H1 (cell line): ENCODE results near the gene ARHGAP12. TPM values are rescaled to one million over a fixed set of nuclear protein-coding genes. Genes with fewer than 3 reads are reported as not detected.

Source experiments
- CTCF ChIA-PET: fragments of 300-600 bp; sonication (Branson Sonifier 250); formaldehyde crosslinking; loops from one replicate; lab custom pipeline; 2021; ENCODE audit not compliant: partially characterized antibody; lab: Charles Lee
- POLR2A ChIA-PET: fragments of 300-600 bp; sonication (Branson Sonifier 250); formaldehyde crosslinking; loops from one replicate; lab custom pipeline; 2021; ENCODE audit warnings: inconsistent platforms; ENCODE audit not compliant: partially characterized antibody; lab: Charles Lee
- DNase-seq, 2 experiments: peaks; one replicate each; pipeline versions ENCODE4 v3.0.0 to v3.0.0-alpha.2; 2010 to 2022; ENCODE audit warnings: low spot score in 2 of 2, low read depth in 1 of 2, mixed read lengths in 1 of 2
- FAIRE-seq: peaks from 2 replicates; lab custom pipeline; 2011; peaks lifted over from hg19 to GRCh38; lab: Jason Lieb, UNC
- H2AFZ ChIP-seq: 2 replicates; pipeline ENCODE4 v1.8.1; 2012; ENCODE audit warnings: low read length, inconsistent platforms
- H2AK5ac ChIP-seq: 2 replicates; pipeline ENCODE4 v1.6.1; 2013; ENCODE audit warnings: low read depth, low read length
- H2BK120ac ChIP-seq: replicated peaks from 2 replicates; pipeline ENCODE3; 2013; ENCODE audit warnings: low read depth, low read length, inconsistent platforms
- H2BK12ac ChIP-seq: 2 replicates; pipeline ENCODE4 v1.6.1; 2013; ENCODE audit warnings: low read depth, low read length
- H2BK15ac ChIP-seq: 2 replicates; pipeline ENCODE4 v1.6.1; 2013; ENCODE audit warnings: low read length
- H2BK20ac ChIP-seq: 2 replicates; pipeline ENCODE4 v1.6.1; 2013; ENCODE audit warnings: low read length
- H2BK5ac ChIP-seq: 2 replicates; pipeline ENCODE4 v1.6.1; 2013; ENCODE audit warnings: low read depth, low read length
- H3K14ac ChIP-seq: 2 replicates; pipeline ENCODE4 v1.6.1; 2013; ENCODE audit warnings: inconsistent platforms; ENCODE audit not compliant: insufficient read length
- H3K18ac ChIP-seq: 2 replicates; pipeline ENCODE4 v1.6.1; 2013; ENCODE audit warnings: low read length; ENCODE audit errors: extremely low read depth
- H3K23ac ChIP-seq: 2 replicates; pipeline ENCODE4 v1.6.1; 2013; ENCODE audit warnings: inconsistent platforms; ENCODE audit not compliant: insufficient read length
- H3K23me2 ChIP-seq: 2 replicates; pipeline ENCODE4 v1.6.1; 2013; ENCODE audit warnings: low read depth, low read length
- H3K27ac ChIP-seq: 2 replicates; pipeline ENCODE4 v1.6.1; 2011; ENCODE audit warnings: low read depth, low read length, inconsistent platforms
- H3K27me3 ChIP-seq, 4 experiments: replicated peaks in 1 of 4; 1 replicate in 1 of 4; 2 replicates in 3 of 4; pipeline versions ENCODE4 v1.6.1 to v1.8.1; 2011 to 2013; ENCODE audit warnings: low read length in 3 of 4, mild to moderate bottlenecking in 3 of 4, inconsistent platforms in 2 of 4, mixed read lengths in 2 of 4, moderate library complexity in 1 of 4; ENCODE audit not compliant: control insufficient read depth in 3 of 4, insufficient read depth in 3 of 4; ENCODE audit errors: extremely low read depth in 1 of 4
- H3K36me3 ChIP-seq, 4 experiments: 2 replicates each; pipeline versions ENCODE4 v1.6.1 to v1.8.1; 2011 to 2013; ENCODE audit warnings: mild to moderate bottlenecking in 4 of 4, low read length in 3 of 4, moderate library complexity in 2 of 4, control low read depth in 1 of 4, inconsistent platforms in 1 of 4; ENCODE audit not compliant: insufficient read depth in 4 of 4, control insufficient read depth in 2 of 4
- H3K4ac ChIP-seq: replicated peaks from 2 replicates; pipeline ENCODE3; 2013; ENCODE audit warnings: low read length, low read depth, mixed read lengths, inconsistent platforms; ENCODE audit not compliant: insufficient read length
- H3K4me1 ChIP-seq, 4 experiments: replicated peaks in 1 of 4; 1 replicate in 1 of 4; 2 replicates in 3 of 4; pipeline versions ENCODE4 v1.6.1 to v1.8.1; 2011 to 2013; ENCODE audit warnings: low read length in 3 of 4, inconsistent platforms in 2 of 4, mixed read lengths in 1 of 4; ENCODE audit not compliant: insufficient read depth in 4 of 4, control insufficient read depth in 3 of 4
- H3K4me2 ChIP-seq, 2 experiments: 2 replicates each; pipeline versions ENCODE4 v1.6.1 to v1.8.1; 2011 to 2013; ENCODE audit warnings: low read depth in 2 of 2, low read length in 2 of 2, control low read depth in 1 of 2, inconsistent platforms in 1 of 2, mild to moderate bottlenecking in 1 of 2; ENCODE audit not compliant: insufficient read depth in 1 of 2
- H3K4me3 ChIP-seq, 4 experiments: fragments of 200-600, 300-600 bp in 1 of 4; sonication (generic), shearing (Covaris generic), sonication (Bioruptor Twin) in 1 of 4; 2 replicates each; pipeline versions ENCODE4 v1.5.1 to v1.8.1; 2011 to 2016; ENCODE audit warnings: low read length in 4 of 4, low read depth in 3 of 4, control low read depth in 2 of 4, inconsistent platforms in 2 of 4, mild to moderate bottlenecking in 2 of 4, mixed read lengths in 1 of 4, moderate library complexity in 1 of 4; ENCODE audit not compliant: insufficient read depth in 2 of 4; ENCODE audit errors: extremely low read depth in 1 of 4
- H3K56ac ChIP-seq: replicated peaks from 2 replicates; pipeline ENCODE3; 2013; ENCODE audit warnings: low read depth, mild to moderate bottlenecking, mixed read lengths, low read length, inconsistent platforms; ENCODE audit not compliant: insufficient read length
- H3K79me1 ChIP-seq: 2 replicates; pipeline ENCODE4 v1.6.1; 2013; ENCODE audit warnings: low read depth, low read length, control low read depth
- H3K79me2 ChIP-seq, 2 experiments: 2 replicates each; pipeline versions ENCODE4 v1.6.1 to v1.8.1; 2012 to 2013; ENCODE audit warnings: low read length in 2 of 2, mild to moderate bottlenecking in 2 of 2, inconsistent platforms in 1 of 2; ENCODE audit not compliant: insufficient read depth in 2 of 2, control insufficient read depth in 1 of 2
- H3K9ac ChIP-seq, 4 experiments: replicated peaks in 1 of 4; 1 replicate in 1 of 4; 2 replicates in 3 of 4; pipeline versions ENCODE4 v1.6.1 to v1.8.1; 2011 to 2013; ENCODE audit warnings: low read depth in 3 of 4, low read length in 3 of 4, control low read depth in 2 of 4, mild to moderate bottlenecking in 2 of 4, moderate library complexity in 2 of 4, inconsistent platforms in 1 of 4; ENCODE audit errors: extremely low read depth in 1 of 4
- H3K9me3 ChIP-seq, 2 experiments: 2 replicates each; pipeline versions ENCODE4 v1.6.1 to v1.8.1; 2012 to 2013; ENCODE audit warnings: mild to moderate bottlenecking in 2 of 2, moderate library complexity in 2 of 2, control low read depth in 1 of 2, inconsistent platforms in 1 of 2, low read depth in 1 of 2, low read length in 1 of 2, mixed read lengths in 1 of 2; ENCODE audit not compliant: insufficient read depth in 2 of 2
- H4K20me1 ChIP-seq, 2 experiments: replicated peaks in 1 of 2; 2 replicates each; pipeline versions ENCODE3 to v1.8.1; 2011 to 2013; ENCODE audit warnings: inconsistent platforms in 2 of 2, low read length in 2 of 2, mild to moderate bottlenecking in 1 of 2; ENCODE audit not compliant: insufficient read depth in 2 of 2, control insufficient read depth in 1 of 2
- H4K5ac ChIP-seq: 2 replicates; pipeline ENCODE4 v1.6.1; 2013; ENCODE audit warnings: low read length, low read depth, mixed read lengths, inconsistent platforms; ENCODE audit not compliant: insufficient read length
- H4K8ac ChIP-seq: 2 replicates; pipeline ENCODE4 v1.8.0; 2013; ENCODE audit warnings: mild to moderate bottlenecking, moderate library complexity, low read length, inconsistent platforms; ENCODE audit not compliant: insufficient read depth; ENCODE audit errors: extremely low read depth
- H4K91ac ChIP-seq: replicated peaks from 2 replicates; pipeline ENCODE3; 2013; ENCODE audit warnings: low read length, mixed read lengths, inconsistent platforms; ENCODE audit not compliant: insufficient read length
- CBX5 ChIP-seq: fragments of 300-800, 300-1000 bp; sonication (generic); IDR thresholded peaks from 2 replicates; pipeline ENCODE4 v1.7.1; 2016; ENCODE audit warnings: antibody characterized with exemption, low read length, low read depth
- GABPA ChIP-seq: IDR thresholded peaks from 2 replicates; pipeline ENCODE4 v1.6.1; 2011; ENCODE audit warnings: mild to moderate bottlenecking, low read length, moderate library complexity, borderline replicate concordance; ENCODE audit not compliant: insufficient read depth
- SAP30 ChIP-seq: fragments of 300-600 bp; sonication (generic); IDR thresholded peaks from 2 replicates; pipeline ENCODE4 v1.7.1; 2012; ENCODE audit warnings: low read length, moderate library complexity, mild to moderate bottlenecking, inconsistent platforms; ENCODE audit not compliant: insufficient read depth, insufficient replicate concordance
- WGBS, 2 experiments: shearing (Covaris generic) in 1 of 2; methylation state at CpG; one replicate each; pipeline versions ENCODE4 v1.1.6 to v1.1.7; 2013 to 2015; ENCODE audit warnings: low lambda C conversion rate in 2 of 2, mixed read lengths in 2 of 2, inconsistent platforms in 1 of 2, low coverage in 1 of 2, missing lambda C conversion rate in 1 of 2; ENCODE audit not compliant: insufficient replicate concordance in 2 of 2, insufficient coverage in 1 of 2, insufficient read length in 1 of 2; ENCODE audit errors: extremely low coverage in 1 of 2, missing lambda C conversion rate in 1 of 2; 5-methylcytosine and 5-hydroxymethylcytosine counted together
- polyA plus RNA-seq, 7 experiments: library from polyadenylated mRNA; depleted of rRNA in 3 of 7; stranded (reverse) in 5 of 7; unstranded in 2 of 7; fragments of >200 nt in 5 of 7; fragments of 200-250 nt in 2 of 7; gene quantifications; 1 replicate in 5 of 7; 2 replicates in 1 of 7; 4 replicates in 1 of 7; pipeline versions ENCODE4 v1.2.1 to v1.2.3, GENCODE V29; 2011 to 2013; ENCODE audit warnings: missing spikeins in 2 of 7, mixed read lengths in 2 of 7
- total RNA-seq: library from RNA; stranded (reverse); fragmentation: NEBNext Ultra II Directional; extraction: Animal tissue kit (Norgen Biotek cat#: 25700); gene quantifications from 2 replicates; pipeline ENCODE4 v1.2.1, GENCODE V29; 2021
- TF ChIP-seq, protein P1 (sequence below): IDR thresholded peaks from 2 replicates; pipeline ENCODE4 v1.6.1; 2011; ENCODE audit warnings: low read length, improper control_type of control experiment

Gene ARHGAP12
- total and polyA plus RNA-seq, 2 of the 8 experiments (the other 6 are each of a cell fraction or from before 2014, with no cell fraction given): 10.1 to 39.0 TPM

DNA sequence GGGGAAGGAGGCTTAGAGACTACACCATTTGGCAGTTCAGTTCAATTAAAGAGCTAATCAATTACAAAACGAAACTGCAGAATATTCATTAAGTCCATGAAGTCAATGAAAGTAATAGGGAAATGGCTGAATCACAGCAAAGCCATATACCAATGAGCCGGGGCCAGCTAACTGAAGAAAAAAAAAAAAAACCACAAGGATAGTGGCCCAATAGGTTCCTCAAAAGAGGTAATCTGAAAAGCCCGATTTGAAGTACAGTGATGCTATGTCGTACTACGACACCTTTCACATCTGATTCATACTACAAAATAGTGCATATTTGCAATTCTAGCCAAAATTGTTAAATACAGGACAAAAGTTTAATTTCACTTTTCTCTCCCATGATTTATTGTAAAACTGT lies 2.5 kb downstream of the ARHGAP12 start:
- Histone ChIP-seq H3K56ac (no peak overlapping the region), H3K4me3 (peak overlapping the region in 1 of 4 experiments; percentile 93; a peak in 1 of 8 replicates), H3K4me1 (peaks cover 0 to 7% (median 0%) of the 10 kb centered on the region in 4 experiments; a peak in 3 of 7 replicates), H3K9me3 (peaks cover 0 to 3% of the 10 kb centered on the region in 2 experiments; a peak in 1 of 4 replicates), H3K23ac (no peak overlapping the region), H3K27ac (no peak overlapping the region), H3K18ac (no peak overlapping the region), H2AFZ (no peak overlapping the region), H3K4ac (no peak overlapping the region), H3K36me3 (no peaks in the 10 kb centered on the region; a peak in 1 of 8 replicates), H3K27me3 (no peaks in the 10 kb centered on the region), H3K79me2 (peaks cover 40 to 69% of the 10 kb centered on the region in 2 experiments), H4K8ac (no peak overlapping the region), H4K20me1 (peaks cover 4 to 9% of the 10 kb centered on the region in 2 experiments), H2BK15ac (no peak overlapping the region), H2BK20ac (no peak overlapping the region), H4K5ac (no peak overlapping the region), H3K23me2 (peaks cover 12% of the 10 kb centered on the region), H3K9ac (no peak overlapping the region)
- CTCF ChIA-PET: interaction anchor here (0.9 kb wide), 1 partner anchor 12 kb away, joined by 3 read pairs; no protein-coding TSS in a partner anchor
- no peak for FAIRE-seq
- no peak for DNase-seq
- WGBS, 2 experiments: 78% methylated on average over 5 of the region's 5 CpGs; no CpG with 5 or more reads in 1 of the 2 experiments
- TF ChIP-seq, protein P1, sequence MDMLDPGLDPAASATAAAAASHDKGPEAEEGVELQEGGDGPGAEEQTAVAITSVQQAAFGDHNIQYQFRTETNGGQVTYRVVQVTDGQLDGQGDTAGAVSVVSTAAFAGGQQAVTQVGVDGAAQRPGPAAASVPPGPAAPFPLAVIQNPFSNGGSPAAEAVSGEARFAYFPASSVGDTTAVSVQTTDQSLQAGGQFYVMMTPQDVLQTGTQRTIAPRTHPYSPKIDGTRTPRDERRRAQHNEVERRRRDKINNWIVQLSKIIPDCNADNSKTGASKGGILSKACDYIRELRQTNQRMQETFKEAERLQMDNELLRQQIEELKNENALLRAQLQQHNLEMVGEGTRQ: no peak
- TF ChIP-seq SAP30 (no peak), GABPA (no peak), CBX5 (no peak)
- TF ChIP-seq, all 59 proteins: peak for 0
- Histone ChIP-seq H3K14ac (no peak overlapping the region), H3K79me1 (no peaks in the 10 kb centered on the region), H3K4me2 (peak overlapping the region in 1 of 2 experiments; percentile 18; a peak in 1 of 4 replicates), H2BK5ac (no peak overlapping the region), H2AK5ac (no peak overlapping the region), H4K91ac (no peak overlapping the region), H2BK12ac (no peak overlapping the region), H2BK120ac (no peak overlapping the region)
- POLR2A ChIA-PET: interaction anchor here (1.2 kb wide), 1 partner anchor 11 kb away, joined by 3 read pairs; no protein-coding TSS in a partner anchor
